HG02798 (cell line): ENCODE results near the gene SLC17A8.

ENCODE experiments used
- ATAC-seq: cut with Tn5 transposase; IDR thresholded peaks from one replicate; pipeline ENCODE4 v1.9.1; 2021; ENCODE audit warnings: mild to moderate bottlenecking; ENCODE audit not compliant: unreplicated experiment, poor library complexity

The SLC17A8 gene

GRCh38 chr12:100365411-100365810, 8.5 kb downstream of the SLC17A8 start:
- no peak for ATAC-seq

DNA sequence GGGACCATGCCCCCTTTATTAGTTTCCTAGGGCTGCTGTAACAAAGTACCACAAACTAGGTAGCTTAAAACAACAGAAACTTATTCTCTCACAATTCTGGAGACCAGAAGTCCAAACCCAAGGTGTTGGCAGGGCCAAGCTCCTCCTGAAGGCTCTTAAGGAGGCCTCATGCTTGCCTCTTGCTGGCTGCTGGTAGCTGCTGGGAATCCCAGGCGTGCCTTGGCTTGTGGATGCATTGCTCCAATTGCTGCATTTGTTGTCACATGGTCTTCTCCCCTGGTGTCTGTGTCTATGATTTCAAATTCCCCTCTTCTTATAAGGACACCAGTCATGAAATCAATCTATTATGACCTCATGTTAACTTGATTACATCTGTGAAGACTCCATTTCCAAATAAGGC, 11.2 kb downstream of the SLC17A8 start:
- no peak for ATAC-seq

GRCh38 chr12:100371146-100371545, 14.3 kb downstream of the SLC17A8 start:
- no peak for ATAC-seq

DNA sequence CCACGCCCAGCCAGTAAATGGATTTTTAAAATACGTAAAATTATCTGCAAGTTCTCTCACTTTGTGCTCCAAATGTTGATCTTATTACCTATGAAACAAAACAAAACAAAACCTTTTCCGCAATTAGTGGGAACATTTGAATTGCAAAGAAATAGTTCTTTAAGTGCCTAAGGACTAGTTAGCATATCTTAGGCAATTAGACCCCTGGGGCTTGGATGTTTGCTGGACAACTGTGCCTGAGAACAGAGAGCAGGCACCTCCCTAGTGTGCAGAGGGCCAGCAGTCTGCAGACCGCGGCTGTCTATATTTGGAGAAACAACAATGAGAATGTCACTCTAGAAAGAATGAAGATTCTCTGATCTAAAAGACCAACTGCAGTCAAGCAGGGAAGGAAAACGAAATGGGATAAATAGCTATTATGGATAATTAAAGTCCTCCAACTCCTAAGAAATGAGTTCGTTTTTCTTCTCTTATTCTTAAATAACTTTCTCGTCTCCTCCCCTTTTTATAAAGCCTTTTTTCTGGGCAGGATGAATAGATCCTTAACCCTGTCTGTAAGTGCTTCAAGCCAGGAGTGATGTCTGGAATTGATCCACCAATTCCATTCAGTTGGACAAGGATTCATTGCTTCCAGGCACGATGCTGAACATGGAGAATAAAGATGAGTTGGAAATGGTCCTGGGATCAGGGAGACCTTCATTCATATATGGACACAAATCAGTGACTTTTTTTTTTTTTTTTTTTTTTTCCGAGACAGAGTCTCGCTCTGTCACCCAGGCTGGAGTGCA, 16.2 kb downstream of the SLC17A8 start:
- no peak for ATAC-seq

GRCh38 chr12:100375038-100375735, 18.3 kb downstream of the SLC17A8 start:
- ATAC-seq: no peak

- ATAC-seq: no peak
Observed at GRCh38 chr12:100376161-100376560, 19.3 kb downstream of the SLC17A8 start.

- no peak for ATAC-seq
Observed at GRCh38 chr12:100381379-100381778, 24.5 kb downstream of the SLC17A8 start.

DNA sequence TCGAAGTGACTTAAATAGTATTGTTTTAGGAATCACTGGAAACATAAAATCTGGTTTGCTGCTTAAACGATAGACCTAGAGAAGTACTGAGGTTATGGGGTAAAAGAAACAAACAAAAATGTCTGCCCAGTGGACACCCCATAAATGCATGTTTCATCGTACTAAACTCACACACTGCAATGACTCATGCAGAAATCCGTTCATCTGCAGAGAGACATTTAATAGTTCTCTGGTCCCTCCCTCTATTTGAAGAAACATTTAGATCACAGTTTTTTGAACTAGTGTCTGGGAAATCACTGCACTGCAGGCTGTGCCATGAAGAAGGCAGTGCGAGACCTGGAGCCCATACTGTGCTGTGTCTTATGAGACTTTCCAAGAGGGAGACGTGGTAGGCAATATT, 25.5 kb downstream of the SLC17A8 start:
- ATAC-seq: no peak

- ATAC-seq: no peak
Observed at GRCh38 chr12:100383586-100384558, 27.0 kb downstream of the SLC17A8 start.

- no peak for ATAC-seq
Observed at GRCh38 chr12:100384559-100384935, 27.7 kb downstream of the SLC17A8 start.

- ATAC-seq: no peak
Observed at GRCh38 chr12:100388382-100388781, 31.5 kb downstream of the SLC17A8 start.

DNA sequence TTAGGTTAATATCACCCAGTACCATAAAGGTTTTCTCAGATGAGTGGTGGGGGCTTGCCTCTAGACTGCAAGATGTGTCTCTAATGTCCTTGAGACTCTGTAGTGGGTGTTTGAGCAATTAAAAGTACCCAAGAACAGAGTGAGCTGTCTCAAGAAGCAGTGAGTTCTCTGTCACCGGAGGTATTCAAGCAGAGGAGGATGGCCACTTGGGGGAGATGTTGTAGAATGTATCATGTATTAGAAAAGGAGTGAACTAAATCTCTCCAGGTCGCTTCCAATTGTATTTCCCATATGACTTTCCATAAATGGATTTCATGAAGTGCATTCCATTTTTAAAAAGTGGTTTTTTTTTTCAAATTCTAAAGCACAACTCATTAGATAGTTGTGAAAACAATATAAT, 35.0 kb downstream of the SLC17A8 start:
- ATAC-seq: no peak

- no peak for ATAC-seq
Observed at GRCh38 chr12:100393200-100393599, 36.3 kb downstream of the SLC17A8 start.

DNA sequence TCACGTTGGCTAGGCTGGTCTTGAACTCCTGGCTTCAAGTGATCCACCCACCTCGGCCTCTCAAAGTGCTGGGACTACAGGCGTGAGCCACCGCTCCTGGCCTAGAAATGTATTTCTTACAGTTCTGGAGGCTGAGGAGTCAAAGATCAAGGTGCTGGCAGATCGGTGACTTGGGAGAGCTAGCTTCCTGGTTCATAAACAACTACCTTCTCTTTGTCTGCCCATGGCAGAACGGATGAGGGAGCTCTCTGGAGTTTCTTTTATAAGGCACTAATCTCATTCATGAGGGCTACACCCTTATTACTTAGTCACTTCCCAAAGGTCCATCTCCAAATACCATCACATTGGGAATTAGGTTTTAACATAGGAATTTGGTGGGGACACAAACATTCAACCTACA, 38.9 kb downstream of the SLC17A8 start:
- ATAC-seq: no peak

DNA sequence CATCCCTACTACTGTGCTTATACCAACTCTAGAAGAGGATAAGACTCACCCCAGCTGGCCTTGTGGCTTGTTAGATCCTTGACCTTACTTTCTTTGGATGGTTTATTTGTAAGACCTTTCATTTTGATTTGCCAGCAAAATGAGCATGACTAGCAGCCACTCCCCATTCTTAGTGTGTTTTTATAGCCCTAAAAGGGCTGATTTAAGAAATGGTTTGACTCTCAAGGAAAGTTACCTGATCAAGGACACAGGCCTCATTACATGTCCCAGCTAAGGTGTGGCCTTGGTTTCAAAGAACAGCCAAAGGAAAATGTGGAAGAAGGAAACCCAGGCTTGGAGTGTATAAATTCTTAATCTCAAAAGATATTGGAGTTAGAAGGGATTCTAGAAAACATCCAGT, 41.4 kb downstream of the SLC17A8 start:
- no peak for ATAC-seq

GRCh38 chr12:100399095-100399494, 42.2 kb downstream of the SLC17A8 start:
- ATAC-seq: no peak

- no peak for ATAC-seq
Observed at GRCh38 chr12:100401660-100402059, 44.8 kb downstream of the SLC17A8 start.

DNA sequence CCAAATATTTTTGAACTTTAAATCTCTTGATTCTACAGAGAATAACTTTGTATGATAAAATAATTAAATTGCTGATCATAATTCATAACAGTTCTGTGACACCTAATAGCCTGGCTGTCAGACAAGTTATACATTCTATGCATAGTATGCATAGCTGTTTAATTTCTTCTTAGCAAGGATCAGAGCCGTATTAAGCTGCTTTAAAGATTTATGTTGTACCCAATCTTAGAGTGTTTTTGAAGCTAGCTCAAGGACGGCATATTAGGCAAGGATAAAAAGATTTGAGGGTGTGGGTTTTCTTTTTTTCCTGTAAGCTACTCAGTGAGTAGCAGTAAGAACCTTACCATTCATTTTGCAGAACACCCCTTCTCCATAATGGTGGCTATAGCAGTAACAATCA, 45.9 kb downstream of the SLC17A8 start:
- no peak for ATAC-seq

- ATAC-seq: no peak
Observed at GRCh38 chr12:100403446-100403845, 46.6 kb downstream of the SLC17A8 start.

DNA sequence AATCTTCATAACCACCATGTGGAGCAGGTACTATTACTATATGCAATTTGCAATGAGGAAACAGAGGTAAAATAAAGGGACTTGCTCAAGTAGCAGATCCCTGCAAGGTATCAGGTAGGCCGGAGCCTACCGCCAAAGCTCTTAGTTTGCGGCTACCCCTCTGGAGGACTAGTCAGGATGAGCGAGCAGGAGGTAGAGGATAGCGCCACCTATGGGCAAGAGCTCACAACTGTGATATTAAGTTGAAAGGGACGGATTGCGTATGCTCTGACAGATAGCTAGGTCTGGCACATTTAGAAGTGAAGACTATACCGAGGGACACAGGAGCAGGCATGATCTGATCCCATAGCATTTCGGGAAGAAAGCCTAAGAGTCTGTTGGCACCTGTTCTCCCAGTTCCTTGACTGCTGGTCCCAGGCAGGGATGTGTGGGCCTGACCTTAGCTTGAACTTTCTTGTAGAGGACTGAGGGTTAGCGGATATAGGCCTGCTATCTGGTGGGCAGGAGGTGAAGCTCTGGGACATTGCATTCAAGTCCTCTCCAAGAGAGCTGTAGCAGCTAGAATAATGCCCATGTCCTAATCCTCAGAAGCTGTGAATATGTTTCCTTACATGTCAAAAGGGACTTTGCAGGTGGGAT, 48.0 kb downstream of the SLC17A8 start:
- peak; percentile 79 for ATAC-seq
